GM21576 (cell line): ENCODE results near the gene HOXA7.

Source experiments
- ATAC-seq: cut with Tn5 transposase; IDR thresholded peaks from one replicate; pipeline ENCODE4 v1.9.1; 2021; ENCODE audit warnings: mild to moderate bottlenecking, moderate library complexity; ENCODE audit not compliant: unreplicated experiment

The HOXA7 gene

GRCh38 chr7:27138472-27138871, 18.0 kb downstream of the HOXA7 start:
- ATAC-seq, result no peak

- no peak for ATAC-seq
These were observed 18.7 kb downstream of the HOXA7 start for GRCh38 chr7:27137640-27138315.

GRCh38 chr7:27134392-27134791, 22.1 kb downstream of the HOXA7 start:
- ATAC-seq, result no peak

GRCh38 chr7:27133409-27134231, 22.9 kb downstream of the HOXA7 start:
- no peak for ATAC-seq

- no peak for ATAC-seq
These were observed 23.5 kb downstream of the HOXA7 start for GRCh38 chr7:27132978-27133377.

- no peak for ATAC-seq
These were observed 24.3 kb downstream of the HOXA7 start for GRCh38 chr7:27132214-27132613.

- ATAC-seq, result no peak
These were observed 25.1 kb downstream of the HOXA7 start for GRCh38 chr7:27131390-27131819.

GRCh38 chr7:27130540-27131389, 25.7 kb downstream of the HOXA7 start, which contains the start of gene HOXA4:
HOXA4 (minus strand) TSS chr7:27130757; CDS start chr7:27130733, 24 bp downstream.
- ATAC-seq, result no peak

GRCh38 chr7:27129729-27130539, 26.5 kb downstream of the HOXA7 start:
- ATAC-seq, result no peak

- ATAC-seq, result no peak
These were observed 27.4 kb downstream of the HOXA7 start for GRCh38 chr7:27128776-27129728.

GRCh38 chr7:27128034-27128433, 28.4 kb downstream of the HOXA7 start:
- ATAC-seq, result no peak

- no peak for ATAC-seq
These were observed 29.7 kb downstream of the HOXA7 start for GRCh38 chr7:27126596-27127327.

GRCh38 chr7:27125986-27126394, 30.5 kb downstream of the HOXA7 start:
- no peak for ATAC-seq

- ATAC-seq, result no peak
These were observed 31.4 kb downstream of the HOXA7 start for GRCh38 chr7:27124902-27125689.

- no peak for ATAC-seq
These were observed 32.2 kb downstream of the HOXA7 start for GRCh38 chr7:27124096-27124901.

- ATAC-seq, result no peak
These were observed 32.9 kb downstream of the HOXA7 start for GRCh38 chr7:27123477-27124053.
